Measurements from ENCODE around the gene KLF7. TPM values are rescaled to one million over a fixed set of nuclear protein-coding genes. Genes with fewer than 3 reads are reported as not detected.

Gene KLF7
- total RNA-seq, 4 donors from 2014 or later = 23.0 to 76.3 (median 32.4) TPM

GRCh38 chr2:207140265-207140664 is 25.5 kb downstream of the KLF7 start:
- ATAC-seq (ENCODE audit: low FRiP score) = no peak
- TF ChIP-seq CTCF (IDR thresholded peaks at IDR 0.05) = no peak
- DNase-seq (ENCODE audit: low spot score) = no peak

- TF ChIP-seq CTCF (IDR thresholded peaks at IDR 0.05) = no peak
- DNase-seq (ENCODE audit: low spot score) (no peak), ATAC-seq (ENCODE audit: low FRiP score) (no peak)
Observed at GRCh38 chr2:207139552-207139951, 26.2 kb downstream of the KLF7 start.

- ATAC-seq (ENCODE audit: low FRiP score) (peak; percentile 38), DNase-seq (ENCODE audit: low spot score) (no peak)
- no peak for TF ChIP-seq CTCF (IDR thresholded peaks at IDR 0.05)
Observed at GRCh38 chr2:207138627-207139297, 27.0 kb downstream of the KLF7 start.

- ATAC-seq (ENCODE audit: low FRiP score) (no peak), DNase-seq (ENCODE audit: low spot score) (no peak)
- no peak for TF ChIP-seq CTCF (IDR thresholded peaks at IDR 0.05)
Observed at GRCh38 chr2:207137596-207138337, 28.0 kb downstream of the KLF7 start.

GRCh38 chr2:207136874-207137273 is 28.9 kb downstream of the KLF7 start:
- TF ChIP-seq CTCF (IDR thresholded peaks at IDR 0.05) = no peak
- no peak for ATAC-seq (ENCODE audit: low FRiP score)
- DNase-seq (ENCODE audit: low spot score) = no peak

- no peak for TF ChIP-seq CTCF (IDR thresholded peaks at IDR 0.05)
- ATAC-seq (ENCODE audit: low FRiP score) (no peak), DNase-seq (ENCODE audit: low spot score) (no peak)
Observed at GRCh38 chr2:207135801-207136457, 29.8 kb downstream of the KLF7 start.

Data from omental fat pad (tissue), 4 donors.